ENCODE data around the gene TRPC4.

Gene TRPC4

DNA sequence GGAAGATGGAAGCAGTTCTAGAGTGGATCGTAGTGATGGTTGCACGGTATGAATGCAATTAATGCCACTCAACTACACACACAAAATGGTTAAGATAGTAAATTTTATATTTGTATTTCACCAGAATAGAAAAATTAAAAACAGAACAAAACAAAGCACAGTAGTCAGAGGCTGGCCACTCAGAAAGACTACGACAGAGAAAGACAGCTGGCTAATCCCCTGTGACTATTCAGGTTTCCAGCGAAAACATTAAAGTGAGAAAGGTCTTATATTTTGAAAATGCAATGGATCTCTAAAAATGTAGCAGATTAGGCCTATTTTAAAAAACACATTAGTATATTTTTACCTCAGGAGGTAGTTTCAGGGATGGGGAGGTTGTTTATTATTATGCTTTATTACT lies 139.7 kb downstream of the TRPC4 start:
- ATAC-seq (replicated peaks) (no peak), DNase-seq (no peak)
- H3K4me1 Mint-ChIP-seq: no peaks in the 10 kb centered on the region
- H3K36me3 Mint-ChIP-seq: no peaks in the 10 kb centered on the region
- no peak overlapping the region for H3K27ac Mint-ChIP-seq
- H3K4me3 Mint-ChIP-seq: no peak overlapping the region
- H3K27me3 Mint-ChIP-seq: no peaks in the 10 kb centered on the region
- peaks cover 0 to 2% of the 10 kb centered on the region in 2 donors for H3K9me3 Mint-ChIP-seq

DNA sequence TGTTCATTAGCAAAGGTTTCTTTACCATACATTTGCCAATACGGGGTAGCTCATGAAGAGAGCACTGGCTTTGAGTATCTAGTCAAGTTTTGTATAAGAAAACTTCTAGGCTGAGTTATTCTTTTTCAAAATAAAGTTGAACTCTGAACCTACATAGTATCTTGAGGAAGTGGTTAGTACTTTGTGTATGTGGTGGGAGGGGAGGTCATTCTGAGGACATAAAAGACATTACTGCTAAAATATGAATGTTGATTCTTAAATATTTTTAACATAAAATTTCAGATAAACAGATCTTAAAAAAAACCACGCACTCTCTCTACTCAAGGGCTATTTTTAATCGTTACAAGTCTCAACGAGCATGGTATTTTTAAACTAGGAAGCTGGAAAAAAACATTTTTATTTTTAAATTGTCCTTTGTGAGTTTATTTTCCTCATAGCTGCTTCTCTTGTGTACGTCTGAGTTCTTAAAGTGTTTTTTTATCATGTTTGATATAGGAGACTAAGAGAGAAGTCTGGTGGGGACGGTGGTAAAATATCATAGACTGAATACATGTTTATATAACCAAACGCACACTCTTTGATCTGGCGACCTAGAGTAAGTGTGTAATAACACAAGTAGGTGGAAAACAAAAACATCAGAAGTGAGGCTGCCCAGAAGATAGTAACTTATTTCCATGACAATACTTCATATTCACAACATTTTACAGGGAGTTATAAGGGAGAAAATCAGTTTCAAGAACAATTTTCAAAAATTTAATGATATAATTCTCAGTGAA lies 153.0 kb downstream of the TRPC4 start:
- ATAC-seq (replicated peaks) (no peak), DNase-seq (no peak)
- Mint-ChIP-seq H3K27ac (no peak overlapping the region), H3K4me3 (no peak overlapping the region), H3K27me3 (no peaks in the 10 kb centered on the region), H3K36me3 (no peaks in the 10 kb centered on the region), H3K4me1 (no peaks in the 10 kb centered on the region), H3K9me3 (no peaks in the 10 kb centered on the region)

DNA sequence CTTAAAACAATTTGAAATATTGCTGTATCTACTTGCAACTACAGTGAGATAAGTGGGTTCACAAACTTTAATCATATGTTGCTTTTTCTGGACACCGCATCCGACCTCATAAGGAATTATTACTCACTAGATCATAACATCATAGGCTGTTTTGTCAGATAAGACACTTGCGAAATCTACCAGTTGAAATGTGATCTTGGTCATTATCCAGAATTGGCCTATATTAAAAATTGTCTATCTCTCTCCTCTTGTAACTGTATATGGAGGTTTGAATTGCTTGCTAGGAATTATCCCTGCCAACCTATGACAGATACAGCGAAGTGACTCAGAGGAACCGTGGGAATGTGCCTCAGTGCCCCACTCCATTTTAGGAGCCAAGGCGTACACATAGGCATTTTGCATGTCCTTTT lies 154.0 kb downstream of the TRPC4 start:
- ATAC-seq (replicated peaks) (no peak), DNase-seq (no peak)
- Mint-ChIP-seq H3K4me1 (no peaks in the 10 kb centered on the region), H3K27me3 (no peaks in the 10 kb centered on the region), H3K27ac (no peak overlapping the region), H3K36me3 (no peaks in the 10 kb centered on the region), H3K9me3 (no peaks in the 10 kb centered on the region), H3K4me3 (no peak overlapping the region)

DNA sequence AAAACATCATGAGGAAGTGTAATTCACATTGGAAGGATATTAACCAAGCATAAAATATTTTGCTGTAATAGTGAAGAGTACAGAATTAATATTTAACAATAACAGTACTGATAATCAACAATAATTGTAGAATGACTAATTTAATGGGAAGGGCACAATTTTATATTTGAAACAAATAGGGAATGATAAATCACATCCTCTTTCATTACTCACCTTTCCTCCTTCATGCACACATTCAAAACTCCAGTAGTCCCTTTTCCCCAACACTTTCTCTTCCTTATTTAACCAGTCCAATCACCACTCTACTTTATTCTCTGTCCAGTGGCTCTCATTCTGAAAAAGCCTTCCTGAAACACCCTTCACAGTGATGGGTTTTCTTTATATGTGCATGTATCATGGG lies 160.3 kb downstream of the TRPC4 start:
- Mint-ChIP-seq H3K4me1 (no peaks in the 10 kb centered on the region), H3K27me3 (no peaks in the 10 kb centered on the region), H3K9me3 (no peaks in the 10 kb centered on the region), H3K4me3 (no peak overlapping the region), H3K36me3 (no peaks in the 10 kb centered on the region), H3K27ac (no peak overlapping the region)
- ATAC-seq (replicated peaks) (no peak), DNase-seq (no peak)

DNA sequence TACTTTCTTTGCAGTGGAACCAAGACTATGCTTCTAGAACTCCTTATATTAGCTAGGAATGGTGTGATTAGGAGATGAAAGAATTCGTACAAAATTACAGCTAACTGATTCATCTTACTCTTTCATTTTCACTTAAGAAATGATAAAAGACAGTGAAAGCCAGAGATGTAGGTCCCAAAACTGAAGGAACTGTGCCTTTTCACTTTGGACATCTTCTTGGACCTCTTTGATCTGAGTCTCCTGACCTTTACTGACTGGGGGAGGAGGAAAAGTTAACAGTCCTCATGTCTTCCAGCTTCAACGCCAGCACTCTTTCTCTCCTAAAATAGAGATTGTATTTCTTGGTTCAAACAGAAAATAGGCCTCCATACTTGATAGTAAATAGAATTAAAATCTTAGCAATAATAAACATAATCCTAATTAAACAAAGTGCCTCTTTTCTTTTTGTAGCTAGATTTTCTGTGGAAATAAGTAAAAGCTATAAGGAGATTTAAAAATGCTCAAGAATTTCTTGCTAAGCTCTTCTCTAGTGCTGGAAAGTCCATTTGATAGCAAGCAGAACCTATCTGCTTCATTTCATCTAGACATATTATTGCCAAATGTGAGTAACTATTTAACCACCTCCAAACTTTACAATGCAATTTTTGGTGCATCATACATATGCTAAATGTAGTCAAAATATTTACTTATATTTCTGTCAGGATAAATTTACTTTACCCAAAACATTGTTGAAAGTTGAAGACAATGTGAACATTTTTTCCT lies 161.7 kb downstream of the TRPC4 start:
- Mint-ChIP-seq H3K36me3 (no peaks in the 10 kb centered on the region), H3K4me1 (no peaks in the 10 kb centered on the region), H3K9me3 (no peaks in the 10 kb centered on the region), H3K27me3 (no peaks in the 10 kb centered on the region), H3K27ac (no peak overlapping the region), H3K4me3 (no peak overlapping the region)
- ATAC-seq (replicated peaks) (no peak), DNase-seq (no peak)

DNA sequence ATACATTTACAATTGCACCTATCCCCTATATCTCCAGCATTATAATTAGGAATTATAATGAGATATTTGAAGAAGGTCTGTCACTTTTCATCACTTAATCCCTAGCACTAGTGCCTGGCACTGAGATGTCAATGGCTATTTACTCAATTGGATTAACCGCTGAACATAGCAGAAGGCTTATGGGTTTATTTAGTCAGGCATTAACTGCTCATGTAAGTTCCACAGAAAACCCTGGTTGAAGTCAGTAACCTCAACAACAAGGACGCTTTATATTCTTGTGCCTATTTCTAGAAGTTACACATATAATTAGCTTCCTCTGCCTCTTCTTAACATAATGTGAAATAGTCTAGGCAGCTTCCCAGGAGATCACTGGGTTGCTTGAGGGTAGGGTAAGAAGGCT lies 163.5 kb downstream of the TRPC4 start:
- ATAC-seq (replicated peaks) (no peak), DNase-seq (no peak)
- Mint-ChIP-seq H3K27ac (no peak overlapping the region), H3K36me3 (no peaks in the 10 kb centered on the region), H3K4me1 (no peaks in the 10 kb centered on the region), H3K27me3 (no peaks in the 10 kb centered on the region), H3K4me3 (no peak overlapping the region), H3K9me3 (no peaks in the 10 kb centered on the region)

DNA sequence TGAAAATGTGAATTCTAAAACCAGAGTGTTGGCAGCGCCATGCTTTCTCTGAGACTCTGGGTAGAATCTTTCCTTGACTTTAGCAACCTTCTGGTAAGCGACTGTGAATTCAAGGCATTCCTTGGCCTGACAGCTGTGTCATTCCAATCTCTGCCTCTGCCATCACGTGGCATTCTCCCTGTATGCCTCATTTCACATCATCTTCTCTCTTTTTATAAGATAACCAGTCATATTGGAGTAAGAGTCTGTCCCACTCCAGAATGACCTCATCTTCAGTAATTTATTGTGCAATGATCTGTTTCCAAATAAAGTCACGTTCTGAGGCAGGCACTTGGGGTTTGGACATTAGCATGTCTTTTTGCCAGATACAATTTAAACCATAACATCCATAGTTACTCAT lies 167.6 kb downstream of the TRPC4 start:
- H3K4me1 Mint-ChIP-seq: no peaks in the 10 kb centered on the region
- H3K9me3 Mint-ChIP-seq: no peaks in the 10 kb centered on the region
- DNase-seq: no peak
- ATAC-seq (replicated peaks): no peak
- no peaks in the 10 kb centered on the region for H3K36me3 Mint-ChIP-seq
- H3K27ac Mint-ChIP-seq: no peak overlapping the region
- H3K4me3 Mint-ChIP-seq: no peak overlapping the region
- no peaks in the 10 kb centered on the region for H3K27me3 Mint-ChIP-seq

DNA sequence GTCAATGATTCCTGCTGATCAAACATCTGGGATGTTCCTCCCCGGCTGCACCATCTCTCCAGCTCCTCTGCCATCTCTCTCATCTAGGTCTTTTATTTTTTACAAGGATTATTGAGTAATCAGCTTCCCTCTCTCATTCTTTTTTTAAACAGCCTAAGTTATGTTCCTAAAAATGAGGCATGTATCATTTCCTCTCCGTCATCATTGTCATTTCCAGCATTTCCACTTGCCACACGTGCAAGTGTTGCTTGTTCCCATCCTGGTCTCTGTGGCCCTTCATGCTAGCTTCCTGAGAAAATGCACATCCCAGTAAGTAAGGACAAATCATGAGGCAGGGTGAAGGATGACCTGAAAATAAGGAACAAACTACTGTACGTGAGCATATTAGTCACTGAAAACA lies 168.3 kb downstream of the TRPC4 start:
- H3K27me3 Mint-ChIP-seq: no peaks in the 10 kb centered on the region
- DNase-seq: no peak
- no peak overlapping the region for H3K27ac Mint-ChIP-seq
- H3K4me3 Mint-ChIP-seq: no peak overlapping the region
- no peaks in the 10 kb centered on the region for H3K4me1 Mint-ChIP-seq
- no peak for ATAC-seq (replicated peaks)
- no peaks in the 10 kb centered on the region for H3K9me3 Mint-ChIP-seq
- H3K36me3 Mint-ChIP-seq: no peaks in the 10 kb centered on the region

DNA sequence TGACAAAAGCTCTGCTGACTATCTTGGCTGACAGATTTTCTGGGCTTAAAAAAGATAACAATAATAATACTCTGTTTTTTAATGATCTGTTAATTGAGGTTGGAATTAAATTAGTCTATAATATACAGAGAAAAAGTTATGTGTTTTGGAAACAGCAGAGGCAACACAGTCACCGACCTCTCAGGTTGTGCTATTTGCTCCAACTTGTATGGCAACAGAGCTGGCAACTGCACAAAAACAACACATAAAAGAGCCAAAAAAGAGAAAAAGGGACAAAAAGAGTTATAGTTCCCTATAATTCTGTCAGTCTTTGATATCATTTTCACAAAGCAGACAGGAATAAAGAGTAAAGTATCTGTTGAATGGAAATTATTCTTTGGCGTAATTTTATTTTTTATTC lies 168.7 kb downstream of the TRPC4 start:
- ATAC-seq (replicated peaks): no peak
- H3K27me3 Mint-ChIP-seq: no peaks in the 10 kb centered on the region

DNA sequence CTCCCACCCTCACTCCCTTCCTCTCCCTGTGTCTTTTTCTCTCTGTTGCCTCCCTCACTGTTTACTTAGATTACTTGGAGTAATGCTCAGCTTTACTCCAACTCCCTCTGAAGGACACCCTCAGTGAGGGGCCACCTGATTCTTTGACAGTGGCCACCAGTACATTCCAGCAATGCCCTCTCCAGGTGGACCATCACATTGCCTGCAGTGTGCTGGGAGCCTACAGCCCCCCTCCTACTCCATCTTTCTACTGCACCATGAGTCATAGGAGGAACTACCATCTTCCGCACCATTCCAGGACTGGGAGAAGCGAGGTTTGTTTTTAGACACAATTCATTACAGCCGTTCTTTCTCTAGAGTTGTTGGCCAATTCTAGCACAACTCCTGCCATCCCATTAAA lies 174.4 kb downstream of the TRPC4 start:
- H3K4me1 Mint-ChIP-seq: no peaks in the 10 kb centered on the region
- no peak for ATAC-seq (replicated peaks)
- no peak for DNase-seq
- peaks cover 0 to 5% of the 10 kb centered on the region in 2 donors for H3K9me3 Mint-ChIP-seq
- no peak overlapping the region for H3K27ac Mint-ChIP-seq
- H3K27me3 Mint-ChIP-seq: no peaks in the 10 kb centered on the region
- H3K4me3 Mint-ChIP-seq: no peak overlapping the region
- no peaks in the 10 kb centered on the region for H3K36me3 Mint-ChIP-seq

More for the DNA sequence above, 168.7 kb downstream of the TRPC4 start:
- no peak for DNase-seq
- Mint-ChIP-seq H3K4me1 (no peaks in the 10 kb centered on the region), H3K4me3 (no peak overlapping the region), H3K9me3 (peaks cover 0 to under 1% of the 10 kb centered on the region in 2 donors), H3K36me3 (no peaks in the 10 kb centered on the region), H3K27ac (no peak overlapping the region)

DNA sequence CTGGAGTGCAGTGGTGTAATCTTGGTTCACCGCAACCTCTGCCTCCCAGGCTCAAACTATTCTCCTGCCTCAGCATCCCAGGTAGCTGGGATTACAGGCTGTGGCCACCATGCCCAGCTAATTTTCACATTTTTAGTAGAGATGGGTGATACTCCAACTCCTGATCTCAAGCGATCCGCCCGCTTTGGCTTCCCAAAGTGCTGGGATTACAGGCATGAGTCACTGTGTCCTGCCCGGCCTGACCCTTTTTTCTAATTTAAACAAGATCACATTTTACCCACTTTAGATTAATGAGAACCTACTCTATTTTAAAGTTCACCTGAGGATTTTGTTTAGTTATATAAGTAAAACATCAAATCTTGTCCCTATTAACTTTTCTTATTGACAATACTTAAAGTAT lies 179.2 kb downstream of the TRPC4 start:
- no peaks in the 10 kb centered on the region for H3K27me3 Mint-ChIP-seq
- H3K36me3 Mint-ChIP-seq: no peaks in the 10 kb centered on the region

DNA sequence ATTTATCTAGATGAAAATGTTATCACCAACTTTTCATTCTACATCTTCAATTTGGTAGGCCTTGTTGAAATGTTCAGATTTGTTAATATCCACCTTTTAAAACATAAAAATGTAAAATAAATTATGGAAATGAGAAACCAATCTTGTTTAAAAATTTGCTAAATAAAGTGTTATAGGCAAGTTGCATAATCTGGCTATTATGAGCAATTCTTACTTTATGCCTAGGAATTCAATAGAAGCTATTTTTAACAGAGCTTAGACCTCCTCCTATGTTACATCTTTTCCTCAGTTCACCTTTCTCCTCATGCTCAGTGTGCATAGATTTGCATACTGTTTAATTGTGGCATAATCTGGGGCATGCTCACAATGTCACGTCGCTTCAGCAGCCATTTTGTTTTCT lies 183.1 kb downstream of the TRPC4 start:
- no peaks in the 10 kb centered on the region for H3K27me3 Mint-ChIP-seq
- H3K36me3 Mint-ChIP-seq: no peaks in the 10 kb centered on the region
- no peak overlapping the region for H3K27ac Mint-ChIP-seq
- ATAC-seq (replicated peaks): no peak
- H3K4me1 Mint-ChIP-seq: no peaks in the 10 kb centered on the region
- no peak for DNase-seq
- H3K9me3 Mint-ChIP-seq: no peaks in the 10 kb centered on the region
- no peak overlapping the region for H3K4me3 Mint-ChIP-seq

More for the DNA sequence above, 179.2 kb downstream of the TRPC4 start:
- no peaks in the 10 kb centered on the region for H3K4me1 Mint-ChIP-seq
- H3K27ac Mint-ChIP-seq: no peak overlapping the region
- DNase-seq (no peak), ATAC-seq (replicated peaks) (no peak)
- peaks cover 0 to 2% of the 10 kb centered on the region in 2 donors for H3K9me3 Mint-ChIP-seq
- H3K4me3 Mint-ChIP-seq: no peak overlapping the region

DNA sequence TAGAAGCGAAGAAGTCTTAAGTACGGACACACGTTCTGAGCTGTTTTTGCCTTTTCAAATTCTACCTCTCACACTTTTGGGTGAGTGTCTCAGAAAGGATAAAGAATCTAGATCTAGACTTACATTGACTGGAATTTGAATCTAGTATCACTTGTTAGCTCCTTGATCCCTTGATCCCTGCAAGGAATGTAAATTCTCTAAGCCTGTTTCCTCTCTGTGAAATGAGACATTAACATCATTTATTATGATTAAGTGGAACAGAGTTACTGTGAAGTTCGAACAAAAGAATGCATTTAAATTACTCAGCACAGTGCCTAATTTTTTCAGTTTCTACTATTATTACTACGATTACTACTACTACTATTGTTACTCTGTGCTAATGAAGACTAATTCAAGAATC lies 184.4 kb downstream of the TRPC4 start:
- no peaks in the 10 kb centered on the region for H3K4me1 Mint-ChIP-seq
- H3K27me3 Mint-ChIP-seq: no peaks in the 10 kb centered on the region
- DNase-seq (no peak), ATAC-seq (replicated peaks) (no peak)
- H3K4me3 Mint-ChIP-seq: no peak overlapping the region
- no peaks in the 10 kb centered on the region for H3K9me3 Mint-ChIP-seq
- no peaks in the 10 kb centered on the region for H3K36me3 Mint-ChIP-seq
- no peak overlapping the region for H3K27ac Mint-ChIP-seq

DNA sequence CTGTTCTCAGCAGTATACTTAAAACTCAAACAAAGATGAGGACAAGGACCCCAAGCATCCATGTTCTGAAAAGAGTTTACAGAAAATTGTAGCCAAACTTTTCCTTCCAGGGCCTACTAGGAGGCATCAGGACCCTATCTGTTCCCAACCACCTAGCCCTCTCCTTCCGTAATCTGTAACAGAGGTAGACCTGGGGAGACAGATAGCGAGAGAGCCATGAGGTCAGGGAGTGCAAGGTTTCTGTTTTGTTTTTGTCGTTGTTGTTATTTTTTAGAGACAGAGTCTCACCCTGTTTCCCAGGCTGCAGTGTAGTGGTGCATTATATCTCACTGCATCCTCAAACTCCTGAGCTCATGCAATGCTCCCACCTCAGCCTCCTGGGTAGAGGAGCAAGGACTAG lies 187.1 kb downstream of the TRPC4 start:
- Mint-ChIP-seq H3K27me3 (no peaks in the 10 kb centered on the region), H3K27ac (no peak overlapping the region), H3K4me3 (no peak overlapping the region), H3K4me1 (no peaks in the 10 kb centered on the region), H3K9me3 (no peaks in the 10 kb centered on the region), H3K36me3 (no peaks in the 10 kb centered on the region)
- ATAC-seq (replicated peaks) (no peak), DNase-seq (no peak)

DNA sequence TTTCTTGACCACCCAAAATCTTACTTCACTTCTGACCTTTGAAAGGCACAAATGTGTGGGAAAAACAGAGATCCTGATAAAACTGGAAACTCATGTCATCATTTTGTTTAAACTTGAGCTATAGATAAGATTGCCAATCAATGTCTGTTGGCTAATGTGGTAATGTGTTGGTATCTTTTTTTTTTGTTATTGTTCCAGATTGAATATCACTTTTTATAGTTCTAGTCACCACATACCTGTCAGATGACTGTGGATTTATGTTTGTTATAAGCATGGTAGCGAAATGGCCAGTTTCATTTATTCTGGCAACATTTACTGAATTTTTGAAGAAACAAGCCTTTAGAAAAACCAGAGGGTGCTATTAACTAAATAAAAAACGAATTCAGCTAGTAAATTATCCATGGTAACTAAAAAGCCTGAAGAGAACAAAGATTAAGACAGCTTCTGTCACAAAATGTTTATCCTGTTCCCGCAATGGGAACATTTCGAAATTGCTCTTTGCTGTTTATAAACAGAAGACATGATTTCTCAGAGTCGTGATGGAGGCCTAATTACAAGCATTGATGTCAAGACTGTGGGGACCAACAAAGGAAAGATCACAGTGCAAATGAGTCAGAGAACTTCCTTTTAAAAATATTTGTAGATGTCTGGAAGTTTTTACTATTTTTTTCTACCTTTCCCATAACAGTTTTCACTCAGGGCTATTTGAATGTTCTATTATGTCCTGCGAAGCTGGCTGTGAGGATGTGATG lies 188.1 kb downstream of the TRPC4 start:
- no peak for DNase-seq
- Mint-ChIP-seq H3K9me3 (no peaks in the 10 kb centered on the region), H3K4me3 (no peak overlapping the region), H3K36me3 (no peaks in the 10 kb centered on the region), H3K27ac (no peak overlapping the region), H3K27me3 (no peaks in the 10 kb centered on the region), H3K4me1 (no peaks in the 10 kb centered on the region)
- no peak for ATAC-seq (replicated peaks)

Data from stimulated activated naive B cell treated with anti-CD40 and anti-IgM and Interleukin-4, amounts not matched to agents 10 μg/mL and 1 μg/mL and 100 μg/mL, for 72 hours (primary cell).